Measurements from ENCODE around the gene DOHH. TPM values are rescaled to one million over a fixed set of nuclear protein-coding genes. Genes with fewer than 3 reads are reported as not detected.
"Not testable (repeated sequence)": the region's sequence is repeated elsewhere in the genome, so short reads cannot be mapped to it uniquely, and the experiment has no call there.

Gene DOHH
- total and polyA plus RNA-seq, 4 experiments from 2014 or later: 3.1 to 13.0 (median 8.3) TPM

- H3K27me3 Mint-ChIP-seq; H3K27ac ChIP-seq (ENCODE audit: low read depth, low read length); H3K27ac Mint-ChIP-seq; DNase-seq; H3K4me3 ChIP-seq (ENCODE audit: low read length in 2 of 2); H3K9me3 ChIP-seq (ENCODE audit: control insufficient read depth in 1 of 2, low read length in 2 of 2); POLR2A ChIA-PET (ENCODE audit: partially characterized antibody); H3K27me3 ChIP-seq (ENCODE audit: insufficient read depth, low read length); H3K4me1 ChIP-seq (ENCODE audit: insufficient read depth, low read length); intact Hi-C loops (cut with micrococcal nuclease); H3K9me3 Mint-ChIP-seq; H3K4me3 Mint-ChIP-seq; H3K4me1 Mint-ChIP-seq; CTCF ChIA-PET (ENCODE audit: partially characterized antibody): not testable (repeated sequence)
- peaks cover 51% of the 10 kb centered on the region for H3K36me3 ChIP-seq (ENCODE audit: insufficient read depth, low read length)
- H3K36me3 Mint-ChIP-seq: peaks cover 7 to 22% of the 10 kb centered on the region in 2 donors
Measured at GRCh38 chr19:3529299-3529698, 28.8 kb upstream of the DOHH start.

- Mint-ChIP-seq H3K4me1 (peaks cover 0 to 1% (median 0%) of the 10 kb centered on the region in 4 donors), H3K36me3 (peaks cover 10 to 25% of the 10 kb centered on the region in 2 donors), H3K27me3 (no peaks in the 10 kb centered on the region), H3K4me3 (no peak overlapping the region), H3K27ac (no peak overlapping the region), H3K9me3 (no peaks in the 10 kb centered on the region)
- peaks cover 54% of the 10 kb centered on the region for H3K36me3 ChIP-seq (ENCODE audit: insufficient read depth, low read length)
- ChIA-PET CTCF (ENCODE audit: partially characterized antibody) (no interaction called here), POLR2A (ENCODE audit: partially characterized antibody) (no interaction called here)
- H3K4me3 ChIP-seq (ENCODE audit: low read length in 2 of 2): no peak overlapping the region
- H3K27ac ChIP-seq (ENCODE audit: low read depth, low read length): no peak overlapping the region
- no peaks in the 10 kb centered on the region for H3K4me1 ChIP-seq (ENCODE audit: insufficient read depth, low read length)
- H3K9me3 ChIP-seq (ENCODE audit: control insufficient read depth in 1 of 2, low read length in 2 of 2): no peaks in the 10 kb centered on the region
- intact Hi-C loops (cut with micrococcal nuclease): no loop called here
- no peaks in the 10 kb centered on the region for H3K27me3 ChIP-seq (ENCODE audit: insufficient read depth, low read length)
- DNase-seq: no peak
Measured at GRCh38 chr19:3528539-3529211, 28.2 kb upstream of the DOHH start.

GRCh38 chr19:3528080-3528479, 27.6 kb upstream of the DOHH start:
- H3K4me1 Mint-ChIP-seq: peaks cover 0 to 1% (median 0%) of the 10 kb centered on the region in 4 donors
- H3K27me3 Mint-ChIP-seq: no peaks in the 10 kb centered on the region
- no peak overlapping the region for H3K4me3 Mint-ChIP-seq
- H3K4me1 ChIP-seq (ENCODE audit: insufficient read depth, low read length): no peaks in the 10 kb centered on the region
- H3K4me3 ChIP-seq (ENCODE audit: low read length in 2 of 2): no peak overlapping the region
- no peaks in the 10 kb centered on the region for H3K9me3 Mint-ChIP-seq
- H3K27ac Mint-ChIP-seq: no peak overlapping the region
- peaks cover 54% of the 10 kb centered on the region for H3K36me3 ChIP-seq (ENCODE audit: insufficient read depth, low read length)
- H3K36me3 Mint-ChIP-seq: peaks cover 8 to 20% of the 10 kb centered on the region in 2 donors
- CTCF ChIA-PET (ENCODE audit: partially characterized antibody): no interaction called here
- POLR2A ChIA-PET (ENCODE audit: partially characterized antibody): interaction anchor here (2.1 kb wide), 1 partner anchor 29 kb away, joined by 8 read pairs; the partner anchor contains the start of gene MFSD12
- no peaks in the 10 kb centered on the region for H3K9me3 ChIP-seq (ENCODE audit: control insufficient read depth in 1 of 2, low read length in 2 of 2)
- H3K27me3 ChIP-seq (ENCODE audit: insufficient read depth, low read length): no peaks in the 10 kb centered on the region
- intact Hi-C loops (cut with micrococcal nuclease): no loop called here
- DNase-seq: no peak
- H3K27ac ChIP-seq (ENCODE audit: low read depth, low read length): no peak overlapping the region

- POLR2A ChIA-PET (ENCODE audit: partially characterized antibody): interaction anchor here (0.8 to 2.1 kb wide), 2 partner anchors 9 to 30 kb away, joined by 3 to 8 read pairs; partner anchors contain the start of gene MFSD12
- Mint-ChIP-seq H3K4me1 (peaks cover 0 to 1% (median 0%) of the 10 kb centered on the region in 4 donors), H3K27me3 (no peaks in the 10 kb centered on the region), H3K4me3 (no peak overlapping the region), H3K27ac (peak overlapping the region in 1 of 7 donors; percentile 55), H3K9me3 (no peaks in the 10 kb centered on the region), H3K36me3 (peaks cover 8 to 19% of the 10 kb centered on the region in 2 donors)
- CTCF ChIA-PET (ENCODE audit: partially characterized antibody): no interaction called here
- Histone ChIP-seq H3K4me1 (ENCODE audit: insufficient read depth, low read length) (no peaks in the 10 kb centered on the region), H3K36me3 (ENCODE audit: insufficient read depth, low read length) (peaks cover 48% of the 10 kb centered on the region), H3K27ac (ENCODE audit: low read depth, low read length) (no peak overlapping the region), H3K4me3 (ENCODE audit: low read length in 2 of 2) (no peak overlapping the region), H3K27me3 (ENCODE audit: insufficient read depth, low read length) (no peaks in the 10 kb centered on the region), H3K9me3 (ENCODE audit: control insufficient read depth in 1 of 2, low read length in 2 of 2) (no peaks in the 10 kb centered on the region)
- intact Hi-C loops (cut with micrococcal nuclease): no loop called here
- DNase-seq: no peak
Measured at GRCh38 chr19:3527238-3527910, 26.9 kb upstream of the DOHH start.

- Histone ChIP-seq H3K4me3 (ENCODE audit: low read length in 2 of 2) (no peak overlapping the region), H3K27ac (ENCODE audit: low read depth, low read length) (no peak overlapping the region), H3K27me3 (ENCODE audit: insufficient read depth, low read length) (no peaks in the 10 kb centered on the region), H3K36me3 (ENCODE audit: insufficient read depth, low read length) (peaks cover 44% of the 10 kb centered on the region), H3K4me1 (ENCODE audit: insufficient read depth, low read length) (no peaks in the 10 kb centered on the region), H3K9me3 (ENCODE audit: control insufficient read depth in 1 of 2, low read length in 2 of 2) (no peaks in the 10 kb centered on the region)
- H3K9me3 Mint-ChIP-seq: no peaks in the 10 kb centered on the region
- ChIA-PET CTCF (ENCODE audit: partially characterized antibody) (no interaction called here), POLR2A (ENCODE audit: partially characterized antibody) (interaction anchor here (0.8 to 2.1 kb wide), 2 partner anchors 9 to 30 kb away, joined by 3 to 8 read pairs; partner anchors contain the start of gene MFSD12)
- no peaks in the 10 kb centered on the region for H3K27me3 Mint-ChIP-seq
- no peak overlapping the region for H3K4me3 Mint-ChIP-seq
- peaks cover 0 to 3% (median under 1%) of the 10 kb centered on the region in 4 donors for H3K4me1 Mint-ChIP-seq
- intact Hi-C loops (cut with micrococcal nuclease): no loop called here
- no peak for DNase-seq
- peak overlapping the region in 1 of 7 donors; percentile 55 for H3K27ac Mint-ChIP-seq
- peaks cover 8 to 21% of the 10 kb centered on the region in 2 donors for H3K36me3 Mint-ChIP-seq
Measured at GRCh38 chr19:3526507-3527237, 26.2 kb upstream of the DOHH start.

- Mint-ChIP-seq H3K4me3 (no peak overlapping the region), H3K27me3 (no peaks in the 10 kb centered on the region), H3K36me3 (peaks cover 8 to 21% of the 10 kb centered on the region in 2 donors), H3K9me3 (no peaks in the 10 kb centered on the region), H3K4me1 (peaks cover 4 to 10% (median 5%) of the 10 kb centered on the region in 4 donors), H3K27ac (no peak overlapping the region)
- Histone ChIP-seq H3K4me1 (ENCODE audit: insufficient read depth, low read length) (no peaks in the 10 kb centered on the region), H3K36me3 (ENCODE audit: insufficient read depth, low read length) (peaks cover 33% of the 10 kb centered on the region), H3K27ac (ENCODE audit: low read depth, low read length) (no peak overlapping the region), H3K27me3 (ENCODE audit: insufficient read depth, low read length) (no peaks in the 10 kb centered on the region), H3K4me3 (ENCODE audit: low read length in 2 of 2) (no peak overlapping the region), H3K9me3 (ENCODE audit: control insufficient read depth in 1 of 2, low read length in 2 of 2) (no peaks in the 10 kb centered on the region)
- no peak for DNase-seq
- POLR2A ChIA-PET (ENCODE audit: partially characterized antibody): no interaction called here
- intact Hi-C loops (cut with micrococcal nuclease): no loop called here
- CTCF ChIA-PET (ENCODE audit: partially characterized antibody): no interaction called here
Measured at GRCh38 chr19:3524904-3525451, 24.5 kb upstream of the DOHH start.
